ENCODE results near the gene CNGB1.
"Not testable (repeated sequence)": the region's sequence is repeated elsewhere in the genome, so short reads cannot be mapped to it uniquely, and the experiment has no call there.

CNGB1 gene

DNA sequence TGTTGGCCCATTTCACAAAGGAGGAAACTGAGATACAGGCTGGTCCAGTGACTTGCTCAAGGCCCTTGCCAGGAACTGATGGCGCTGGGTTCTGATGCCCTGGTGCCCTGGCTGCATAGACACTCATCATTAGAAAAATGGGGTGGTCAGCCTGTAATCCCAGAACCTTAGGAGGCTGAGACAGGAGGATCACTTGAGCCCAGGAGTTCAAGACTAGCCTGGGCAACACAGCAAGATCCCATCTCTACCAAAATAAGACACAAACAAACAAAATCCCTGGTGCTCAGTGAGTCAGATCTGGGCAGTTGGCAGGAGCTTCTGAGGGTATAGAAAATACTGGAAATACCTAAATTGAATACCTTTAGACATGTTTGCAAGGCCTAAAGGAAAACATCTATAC is 127.5 kb downstream of the CNGB1 start:
- in situ Hi-C loops (cut with HindIII; ENCODE audit: low sequenced_read_pairs), result no loop called here

DNA sequence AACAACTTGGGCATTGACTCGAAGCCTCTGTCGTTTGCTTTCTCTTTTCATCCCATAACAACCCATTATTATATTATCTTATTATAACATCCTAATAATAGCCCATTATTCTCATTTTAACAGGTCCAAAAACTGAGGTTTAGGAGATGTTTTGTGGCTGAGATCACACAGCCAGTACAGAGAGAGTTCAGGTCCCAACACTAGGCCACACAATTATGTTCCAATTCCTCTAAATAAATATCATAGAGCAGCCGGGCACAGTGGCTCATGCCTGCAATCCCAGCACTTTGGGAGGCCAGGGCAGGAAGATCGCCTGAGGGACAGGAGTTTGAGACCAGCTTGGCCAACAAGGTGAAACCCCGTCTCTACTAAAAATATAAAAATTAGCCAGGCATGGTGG is 128.3 kb downstream of the CNGB1 start:
- in situ Hi-C loops (cut with HindIII; ENCODE audit: low sequenced_read_pairs), result no loop called here

DNA sequence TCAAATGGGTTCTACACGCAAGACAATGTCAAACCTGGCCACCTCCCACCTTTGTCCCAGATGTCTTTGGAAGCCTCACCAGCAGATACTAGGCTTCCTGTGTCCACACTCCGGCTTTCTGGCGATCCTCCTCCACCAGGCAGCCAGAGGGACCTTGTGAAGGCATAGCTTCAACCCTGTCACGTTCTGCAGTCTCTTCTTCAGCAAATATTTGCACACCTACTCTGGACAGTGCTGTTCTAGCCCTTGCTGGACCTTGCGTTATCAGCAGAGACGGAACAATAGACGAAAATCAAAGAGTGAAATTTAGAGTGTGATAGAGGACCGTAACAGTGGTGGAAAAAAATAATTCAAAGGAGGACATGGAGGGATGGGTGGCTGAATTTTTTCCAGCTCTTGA is 130.1 kb downstream of the CNGB1 start:
- in situ Hi-C loops (cut with HindIII; ENCODE audit: low sequenced_read_pairs), result no loop called here

DNA sequence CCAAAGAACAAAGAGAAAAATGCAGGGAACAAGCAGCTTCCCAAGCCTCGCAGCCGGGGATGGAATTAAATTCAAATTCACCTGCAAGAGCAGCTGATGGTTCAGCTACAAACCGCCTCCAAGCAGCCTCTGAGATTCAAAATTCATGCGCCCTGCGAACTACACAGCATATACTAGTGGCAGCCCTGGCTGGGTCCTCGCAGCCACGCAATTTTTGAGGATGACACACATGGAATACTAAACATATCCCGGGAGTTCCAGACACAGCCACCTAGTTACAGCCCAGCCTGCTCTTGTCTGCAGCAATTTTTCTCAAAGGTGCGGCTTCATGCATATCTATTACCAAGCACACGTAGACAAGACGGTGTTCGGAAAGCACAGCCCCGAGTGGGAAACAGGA is 132.8 kb downstream of the CNGB1 start:
- in situ Hi-C loops (cut with HindIII; ENCODE audit: low sequenced_read_pairs), result no loop called here

DNA sequence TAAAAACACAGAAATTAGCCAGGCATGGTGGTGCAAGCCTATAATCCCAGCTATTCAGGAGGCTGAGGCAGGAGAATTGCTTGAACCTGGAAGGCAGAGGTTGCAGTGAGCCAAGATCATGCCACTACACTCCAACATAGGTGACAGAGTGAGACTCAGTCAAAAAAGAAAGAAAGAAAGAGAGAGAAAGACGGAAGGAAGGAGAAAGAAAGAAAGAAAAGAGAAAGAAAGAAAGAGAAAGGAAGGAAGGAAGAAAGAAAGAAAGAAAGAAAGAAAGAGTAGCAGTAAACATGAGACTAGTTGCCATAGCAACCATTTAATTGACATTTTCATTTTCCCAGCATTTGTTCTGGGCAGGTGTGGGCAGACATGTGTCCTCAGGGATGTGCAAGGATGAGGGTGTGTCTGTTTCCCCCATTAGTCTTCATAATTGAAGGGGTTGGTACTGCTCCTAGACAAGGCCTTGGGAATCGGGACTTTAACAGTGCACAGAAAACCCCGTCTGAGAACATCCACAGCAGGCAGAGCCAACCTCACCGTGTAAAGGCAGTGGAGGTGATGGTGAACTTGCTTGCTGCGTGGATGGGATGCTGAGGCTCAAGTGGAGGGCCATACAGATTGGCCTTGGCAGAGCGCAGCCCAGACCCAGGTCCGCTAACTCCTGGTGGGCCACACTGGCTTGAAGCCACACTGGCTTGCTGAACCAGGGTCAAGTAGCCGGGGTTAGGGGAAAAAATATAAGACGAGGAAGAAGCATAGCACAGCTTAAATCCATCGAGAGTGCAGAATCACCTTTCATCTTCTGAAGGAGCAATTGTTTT is 133.4 kb downstream of the CNGB1 start:
- in situ Hi-C loops (cut with HindIII; ENCODE audit: low sequenced_read_pairs), result no loop called here

DNA sequence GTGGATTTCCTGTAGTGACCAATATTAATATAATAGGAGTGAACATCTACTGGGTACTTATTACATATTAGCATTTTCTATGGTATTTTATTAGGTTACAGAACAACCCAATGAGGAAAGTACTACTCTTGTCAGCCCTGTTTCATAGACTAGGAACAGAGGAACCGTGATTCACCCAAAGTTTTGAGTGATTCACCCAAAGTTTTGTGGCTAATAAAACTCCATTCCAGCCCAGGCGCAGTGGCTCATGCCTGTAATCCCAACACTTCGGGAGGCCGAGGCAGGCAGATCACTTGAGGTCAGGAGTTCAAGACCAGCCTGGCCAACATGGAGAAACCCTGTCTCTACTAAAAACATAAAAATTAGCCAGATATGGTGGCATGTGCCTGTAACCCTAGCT is 135.5 kb downstream of the CNGB1 start:
- in situ Hi-C loops (cut with HindIII; ENCODE audit: low sequenced_read_pairs), result not testable (repeated sequence)

DNA sequence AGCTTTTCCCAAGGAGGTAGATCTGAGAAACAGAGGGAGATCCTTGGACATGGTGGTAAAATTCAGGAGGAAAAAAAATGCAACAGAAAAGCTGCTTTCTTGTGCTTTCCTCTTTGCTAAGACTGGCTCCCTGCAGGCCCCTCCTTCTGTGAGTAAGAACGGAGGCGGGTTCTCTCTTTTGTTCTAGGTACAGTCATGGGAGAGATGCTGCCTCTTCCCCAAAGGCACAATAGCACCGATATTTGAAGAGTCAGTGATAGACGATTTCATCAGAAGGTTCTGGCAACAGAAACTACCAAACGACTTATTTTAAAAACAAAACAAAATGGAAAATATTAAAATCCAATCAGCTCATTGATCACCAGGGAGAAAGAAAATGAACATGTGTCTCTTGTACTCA is 136.0 kb downstream of the CNGB1 start:
- in situ Hi-C loops (cut with HindIII; ENCODE audit: low sequenced_read_pairs), result no loop called here

All from DLD1 (cell line).